Tibial nerve (tissue), 4 donors: Measurements from ENCODE around the gene HEPHL1.

Experiments
- CTCF ChIP-seq, 5 experiments: fragments of 200-600 bp in 3 of 5; fragments of 450-650 bp in 2 of 5; sonication (generic) in 3 of 5; IDR thresholded peaks; one replicate each; pipeline ENCODE4 v1.5.1; 2016 to 2019; ENCODE audit warnings: antibody characterized with exemption in 5 of 5, mild to moderate bottlenecking in 3 of 5, moderate library complexity in 2 of 5
- EP300 ChIP-seq, 2 donors: sonication (generic); formaldehyde crosslinking; IDR thresholded peaks; one replicate each; pipeline ENCODE4 v1.6.1; 2017; ENCODE audit warnings: antibody characterized with exemption in 2 of 2, mild to moderate bottlenecking in 1 of 2
- POLR2A ChIP-seq, 2 donors: fragments of 450-650 bp; IDR thresholded peaks; one replicate each; pipeline ENCODE4 v1.6.1; 2017; ENCODE audit warnings: antibody characterized with exemption in 2 of 2, mild to moderate bottlenecking in 2 of 2, moderate library complexity in 2 of 2

- TF ChIP-seq CTCF (IDR thresholded peaks at IDR 0.05) = no peak
- TF ChIP-seq EP300 (IDR thresholded peaks at IDR 0.05) = peak in 1 of 2 donors; percentile 16
- no peak for TF ChIP-seq POLR2A (IDR thresholded peaks at IDR 0.05)
These were observed 121.4 kb downstream of the HEPHL1 start for GRCh38 chr11:94142308-94143281.
